Measurements from ENCODE around the gene RNF103. TPM values are rescaled to one million over a fixed set of nuclear protein-coding genes. Genes with fewer than 3 reads are reported as not detected.

The RNF103 gene
- polyA plus RNA-seq, 3 donors, result 1.0 to 31.9 (median 2.2) TPM

DNA sequence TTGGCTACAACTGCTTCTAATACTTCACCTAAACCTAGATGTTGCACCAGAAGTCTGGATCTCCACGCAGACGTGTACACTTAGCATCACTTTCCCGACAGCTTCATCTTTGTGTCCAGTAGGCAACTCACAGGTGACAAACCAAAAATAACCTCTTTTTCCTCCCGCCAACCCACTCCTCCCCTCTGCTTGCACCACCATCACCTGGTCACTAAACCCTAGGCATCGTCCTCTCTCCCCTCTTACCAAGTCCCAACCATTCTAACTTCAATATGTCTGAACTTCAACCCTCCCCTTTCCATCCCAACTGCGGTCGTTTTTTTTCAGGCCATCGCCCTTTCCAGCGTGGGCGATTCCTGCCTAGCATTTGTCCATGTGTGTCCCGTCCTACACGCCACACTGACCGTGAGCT lies 60.0 kb downstream of the RNF103 start:
- no peaks in the 10 kb centered on the region for H3K27me3 ChIP-seq (ENCODE audit: control insufficient read depth in 2 of 2, insufficient read depth in 2 of 2, low read length in 2 of 2)
- no peaks in the 10 kb centered on the region for H3K36me3 ChIP-seq (replicated peaks in 1 of 2; ENCODE audit: control insufficient read depth in 1 of 2, insufficient read depth in 2 of 2, low read length in 2 of 2)
- peaks cover 44% of the 10 kb centered on the region for H3K79me2 ChIP-seq (ENCODE audit: insufficient read depth, low read length)
- H3K36me3 Mint-ChIP-seq, result peaks cover 10 to 19% of the 10 kb centered on the region in 2 donors
- H3K27ac Mint-ChIP-seq, result peak overlapping the region; percentile 99 to 100 (median 100)
- H3K27ac ChIP-seq (ENCODE audit: low read depth in 1 of 2, low read length in 2 of 2), result peak overlapping the region; percentile 99 to 100
- peaks cover 20 to 28% of the 10 kb centered on the region in 2 donors for H3K4me1 ChIP-seq (ENCODE audit: control insufficient read depth in 1 of 2, insufficient read depth in 2 of 2, low read length in 2 of 2)
- intact Hi-C loops (cut with micrococcal nuclease), result loop anchor here (5.0 to 10.0 kb wide), 4 partner anchors 59 to 1149 kb away; partner anchors contain the start of genes KDM3A (in 2 of the 2), RNF103 (in 2 of the 2), CAPG (in 1 of the 2) and SH2D6 (in 1 of the 2)
- peaks cover 34% of the 10 kb centered on the region for H3K4me1 Mint-ChIP-seq
- peaks cover under 1 to 6% (median 2%) of the 10 kb centered on the region in 3 donors for H3K27me3 Mint-ChIP-seq (ENCODE audit: low read depth in 3 of 3)
- peaks cover 14% of the 10 kb centered on the region for H4K20me1 ChIP-seq (ENCODE audit: insufficient read depth, low read length)
- TF ChIP-seq, protein P1, sequence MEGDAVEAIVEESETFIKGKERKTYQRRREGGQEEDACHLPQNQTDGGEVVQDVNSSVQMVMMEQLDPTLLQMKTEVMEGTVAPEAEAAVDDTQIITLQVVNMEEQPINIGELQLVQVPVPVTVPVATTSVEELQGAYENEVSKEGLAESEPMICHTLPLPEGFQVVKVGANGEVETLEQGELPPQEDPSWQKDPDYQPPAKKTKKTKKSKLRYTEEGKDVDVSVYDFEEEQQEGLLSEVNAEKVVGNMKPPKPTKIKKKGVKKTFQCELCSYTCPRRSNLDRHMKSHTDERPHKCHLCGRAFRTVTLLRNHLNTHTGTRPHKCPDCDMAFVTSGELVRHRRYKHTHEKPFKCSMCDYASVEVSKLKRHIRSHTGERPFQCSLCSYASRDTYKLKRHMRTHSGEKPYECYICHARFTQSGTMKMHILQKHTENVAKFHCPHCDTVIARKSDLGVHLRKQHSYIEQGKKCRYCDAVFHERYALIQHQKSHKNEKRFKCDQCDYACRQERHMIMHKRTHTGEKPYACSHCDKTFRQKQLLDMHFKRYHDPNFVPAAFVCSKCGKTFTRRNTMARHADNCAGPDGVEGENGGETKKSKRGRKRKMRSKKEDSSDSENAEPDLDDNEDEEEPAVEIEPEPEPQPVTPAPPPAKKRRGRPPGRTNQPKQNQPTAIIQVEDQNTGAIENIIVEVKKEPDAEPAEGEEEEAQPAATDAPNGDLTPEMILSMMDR (IDR thresholded peaks at IDR 0.05), result no peak
- H3K9ac ChIP-seq (ENCODE audit: insufficient read depth, low read length, poor library complexity, severe bottlenecking), result no peak overlapping the region
- peaks cover 0 to 10% (median 3%) of the 10 kb centered on the region in 7 donors for H3K9me3 Mint-ChIP-seq
- H3K9me3 ChIP-seq (replicated peaks in 1 of 2; ENCODE audit: control insufficient read depth in 1 of 2, insufficient read depth in 1 of 2, low read length in 2 of 2), result no peaks in the 10 kb centered on the region
- no peak for DNase-seq
- 80% methylated on average over 13 of the region's 13 CpGs for WGBS (ENCODE audit: insufficient coverage)
- peak overlapping the region in 1 of 3 experiments; percentile 84 for H3K4me3 ChIP-seq (replicated peaks in 1 of 3; ENCODE audit: low read depth in 2 of 3, low read length in 3 of 3)
- peak overlapping the region; percentile 61 for H2AFZ ChIP-seq (ENCODE audit: insufficient read depth, low read depth, low read length, poor library complexity, severe bottlenecking)
- peak overlapping the region; percentile 83 for H3K4me2 ChIP-seq (replicated peaks; ENCODE audit: extremely low read depth, low read length, poor library complexity, severe bottlenecking)
- peak overlapping the region; percentile 89 to 97 for H3K4me3 Mint-ChIP-seq

GRCh38 chr2:86562922-86563649 lies 60.6 kb downstream of the RNF103 start, which contains the start of gene CHMP3:
Gene CHMP3 (minus strand): TSS chr2:86563443. CDS start chr2:86563348, 95 bp downstream.
- Mint-ChIP-seq H3K27me3 (ENCODE audit: low read depth in 3 of 3) (peaks cover 0 to 6% (median 2%) of the 10 kb centered on the region in 3 donors), H3K4me3 (peak within 1 kb of the TSS; percentile 89 to 97), H3K9me3 (peaks cover 0 to 10% (median 3%) of the 10 kb centered on the region in 7 donors), H3K4me1 (peaks cover 34% of the 10 kb centered on the region), H3K27ac (peak within 1 kb of the TSS; percentile 99 to 100 (median 100)), H3K36me3 (peaks cover 14 to 19% of the 10 kb centered on the region in 2 donors)
- peaks cover 20 to 33% of the 10 kb centered on the region in 2 donors for H3K4me1 ChIP-seq (ENCODE audit: control insufficient read depth in 1 of 2, insufficient read depth in 2 of 2, low read length in 2 of 2)
- H3K27me3 ChIP-seq (ENCODE audit: control insufficient read depth in 2 of 2, insufficient read depth in 2 of 2, low read length in 2 of 2), result no peaks in the 10 kb centered on the region
- H3K4me3 ChIP-seq (replicated peaks in 1 of 3; ENCODE audit: low read depth in 2 of 3, low read length in 3 of 3), result peak within 1 kb of the TSS; percentile 57 to 98 (median 84)
- under 1% methylated on average over 35 of the region's 57 CpGs for WGBS (ENCODE audit: insufficient coverage)
- peaks cover 20% of the 10 kb centered on the region for H4K20me1 ChIP-seq (ENCODE audit: insufficient read depth, low read length)
- intact Hi-C loops (cut with micrococcal nuclease), result loop anchor here (5.0 to 10.0 kb wide), 4 partner anchors 59 to 1148 kb away; partner anchors contain the start of genes KDM3A (in 2 of the 2), RNF103 (in 2 of the 2), CAPG (in 1 of the 2) and SH2D6 (in 1 of the 2)
- no peaks in the 10 kb centered on the region for H3K36me3 ChIP-seq (replicated peaks in 1 of 2; ENCODE audit: control insufficient read depth in 1 of 2, insufficient read depth in 2 of 2, low read length in 2 of 2)
- H2AFZ ChIP-seq (ENCODE audit: insufficient read depth, low read depth, low read length, poor library complexity, severe bottlenecking), result peak within 1 kb of the TSS; percentile 61
- TF ChIP-seq, protein P1 (IDR thresholded peaks at IDR 0.05), result no peak
- peak; percentile 98 to 99 (median 99) for DNase-seq
- H3K79me2 ChIP-seq (ENCODE audit: insufficient read depth, low read length), result peaks cover 50% of the 10 kb centered on the region
- H3K9ac ChIP-seq (ENCODE audit: insufficient read depth, low read length, poor library complexity, severe bottlenecking), result peak within 1 kb of the TSS; percentile 100
- H3K9me3 ChIP-seq (replicated peaks in 1 of 2; ENCODE audit: control insufficient read depth in 1 of 2, insufficient read depth in 1 of 2, low read length in 2 of 2), result no peaks in the 10 kb centered on the region
- peak within 1 kb of the TSS; percentile 83 for H3K4me2 ChIP-seq (replicated peaks; ENCODE audit: extremely low read depth, low read length, poor library complexity, severe bottlenecking)
- H3K27ac ChIP-seq (ENCODE audit: low read depth in 1 of 2, low read length in 2 of 2), result peak within 1 kb of the TSS; percentile 99 to 100
